GM19025 (cell line): ENCODE results near the gene OPN1MW2.
"Not testable (repeated sequence)": the region's sequence is repeated elsewhere in the genome, so short reads cannot be mapped to it uniquely, and the experiment has no call there.

Experiments
- ATAC-seq: cut with Tn5 transposase; IDR thresholded peaks from one replicate; pipeline ENCODE4 v1.9.1; 2021; ENCODE audit warnings: mild to moderate bottlenecking, low read depth, moderate library complexity; ENCODE audit not compliant: unreplicated experiment

Gene OPN1MW2

DNA sequence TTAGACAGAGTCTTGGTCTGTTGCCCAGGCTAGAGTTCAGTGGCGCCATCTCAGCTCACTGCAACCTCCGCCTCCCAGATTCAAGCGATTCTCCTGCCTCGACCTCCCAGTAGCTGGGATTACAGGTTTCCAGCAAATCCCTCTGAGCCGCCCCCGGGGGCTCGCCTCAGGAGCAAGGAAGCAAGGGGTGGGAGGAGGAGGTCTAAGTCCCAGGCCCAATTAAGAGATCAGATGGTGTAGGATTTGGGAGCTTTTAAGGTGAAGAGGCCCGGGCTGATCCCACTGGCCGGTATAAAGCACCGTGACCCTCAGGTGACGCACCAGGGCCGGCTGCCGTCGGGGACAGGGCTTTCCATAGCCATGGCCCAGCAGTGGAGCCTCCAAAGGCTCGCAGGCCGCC lies at the start of gene OPN1MW2:
TSS of gene OPN1MW2 (plus strand) at position 301 of the 400 bp plus-strand sequence. CDS start at position 361, 60 bp downstream.
- not testable (repeated sequence) for ATAC-seq

DNA sequence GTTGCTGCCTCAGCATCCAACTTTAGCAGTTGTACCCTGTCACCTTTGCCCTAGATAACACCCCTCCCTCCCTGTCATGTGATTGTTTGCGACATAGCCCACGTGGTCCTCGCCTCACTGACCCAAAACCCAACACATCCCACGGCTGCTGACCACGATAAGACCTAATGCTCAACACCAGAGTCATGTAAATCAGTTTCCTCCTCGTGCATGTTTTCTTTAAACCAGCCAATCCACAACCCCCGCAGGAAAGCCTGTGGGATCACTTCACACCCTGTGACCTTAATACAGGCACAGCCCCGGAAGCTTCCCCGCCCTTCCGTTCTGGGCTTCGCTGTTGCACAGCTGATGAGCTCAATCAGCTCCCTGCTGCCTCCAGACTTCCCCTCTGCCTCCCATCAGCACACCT lies 47.0 kb upstream of the OPN1MW2 start:
- not testable (repeated sequence) for ATAC-seq

DNA sequence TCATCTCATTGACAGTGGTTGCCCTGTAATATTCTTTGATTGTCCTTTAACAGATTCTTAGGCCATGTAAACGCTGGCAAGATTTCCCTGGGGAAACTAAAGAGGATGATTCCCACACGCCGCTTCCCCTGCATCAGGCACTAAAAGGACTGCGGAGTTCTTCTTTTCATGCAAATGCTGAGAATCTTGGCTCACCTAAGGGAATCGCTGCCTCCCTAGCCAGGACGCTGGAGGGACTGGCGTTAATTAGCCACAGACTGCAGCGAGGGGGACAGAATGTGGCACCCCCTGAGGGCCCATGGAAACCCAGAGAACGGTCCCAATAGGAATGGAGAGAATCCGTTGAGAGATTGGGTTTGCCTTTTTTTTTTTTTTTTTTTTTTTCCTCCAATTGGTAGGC lies 45.2 kb upstream of the OPN1MW2 start:
- not testable (repeated sequence) for ATAC-seq

DNA sequence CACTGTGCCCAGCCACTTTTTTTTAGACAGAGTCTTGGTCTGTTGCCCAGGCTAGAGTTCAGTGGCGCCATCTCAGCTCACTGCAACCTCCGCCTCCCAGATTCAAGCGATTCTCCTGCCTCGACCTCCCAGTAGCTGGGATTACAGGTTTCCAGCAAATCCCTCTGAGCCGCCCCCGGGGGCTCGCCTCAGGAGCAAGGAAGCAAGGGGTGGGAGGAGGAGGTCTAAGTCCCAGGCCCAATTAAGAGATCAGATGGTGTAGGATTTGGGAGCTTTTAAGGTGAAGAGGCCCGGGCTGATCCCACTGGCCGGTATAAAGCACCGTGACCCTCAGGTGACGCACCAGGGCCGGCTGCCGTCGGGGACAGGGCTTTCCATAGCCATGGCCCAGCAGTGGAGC lies 37.3 kb upstream of the OPN1MW2 start, which contains the start of gene OPN1MW:
TSS of gene OPN1MW (plus strand) at position 301 of the 400 bp plus-strand sequence. CDS start at position 383, 82 bp downstream.
- not testable (repeated sequence) for ATAC-seq

DNA sequence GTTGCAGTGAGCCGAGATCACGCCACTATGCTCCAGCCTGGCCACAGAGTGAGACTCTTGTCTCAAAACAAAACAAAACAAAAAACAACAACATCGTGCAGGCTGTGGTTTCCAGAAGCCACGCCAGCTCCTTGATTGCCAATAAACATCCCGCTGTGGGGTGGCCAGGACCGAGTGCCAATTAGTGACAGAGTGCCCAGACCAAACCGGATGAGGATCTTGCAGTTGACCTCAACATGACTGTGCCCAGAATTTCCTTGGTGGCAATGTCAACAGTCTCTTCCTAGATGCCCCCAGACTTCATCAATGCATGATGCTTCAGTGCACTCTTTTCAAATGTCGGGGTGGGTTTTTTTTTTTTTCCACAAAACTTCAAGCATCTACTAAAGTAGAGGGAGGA lies 35.8 kb upstream of the OPN1MW2 start:
- ATAC-seq, result not testable (repeated sequence)

DNA sequence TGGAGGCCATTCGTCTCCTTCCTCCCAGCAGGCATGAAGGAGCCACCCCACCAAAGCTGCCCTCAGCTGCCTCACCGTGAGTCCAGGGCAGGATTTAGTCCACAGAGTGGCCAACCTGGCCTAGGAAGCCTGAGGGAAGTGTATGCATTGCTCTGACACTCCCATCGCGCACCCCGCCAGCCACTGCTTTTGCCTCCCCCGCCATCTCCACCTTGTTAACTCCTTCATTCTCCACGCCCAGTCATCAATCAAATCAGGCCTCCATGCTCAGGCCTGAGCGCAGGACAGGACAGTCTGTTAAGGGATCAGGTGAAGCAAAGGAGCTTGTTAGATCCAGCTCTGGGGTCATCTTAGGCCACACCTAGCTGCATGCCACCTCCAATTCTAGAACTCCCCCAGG lies 26.7 kb upstream of the OPN1MW2 start:
- ATAC-seq, result not testable (repeated sequence)

DNA sequence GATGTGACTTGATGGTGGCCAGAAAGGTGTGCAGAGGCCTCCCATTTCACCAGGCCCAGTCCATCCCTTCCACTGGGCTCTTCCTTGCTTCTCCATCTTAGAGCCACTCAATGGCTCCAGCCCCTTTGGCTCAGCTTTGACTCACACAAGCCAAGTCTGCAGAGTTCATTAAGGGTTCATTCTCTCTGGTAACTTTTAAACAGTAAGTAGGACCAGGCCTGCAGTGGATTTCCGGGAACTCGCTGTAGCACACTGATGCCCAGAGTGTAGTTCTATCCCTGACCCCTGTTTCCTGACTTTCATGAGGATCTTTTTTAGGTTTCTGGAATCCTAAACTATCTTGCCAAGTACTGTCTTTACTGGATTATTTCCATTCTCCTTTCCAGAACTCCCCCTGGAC lies 25.2 kb upstream of the OPN1MW2 start:
- not testable (repeated sequence) for ATAC-seq

DNA sequence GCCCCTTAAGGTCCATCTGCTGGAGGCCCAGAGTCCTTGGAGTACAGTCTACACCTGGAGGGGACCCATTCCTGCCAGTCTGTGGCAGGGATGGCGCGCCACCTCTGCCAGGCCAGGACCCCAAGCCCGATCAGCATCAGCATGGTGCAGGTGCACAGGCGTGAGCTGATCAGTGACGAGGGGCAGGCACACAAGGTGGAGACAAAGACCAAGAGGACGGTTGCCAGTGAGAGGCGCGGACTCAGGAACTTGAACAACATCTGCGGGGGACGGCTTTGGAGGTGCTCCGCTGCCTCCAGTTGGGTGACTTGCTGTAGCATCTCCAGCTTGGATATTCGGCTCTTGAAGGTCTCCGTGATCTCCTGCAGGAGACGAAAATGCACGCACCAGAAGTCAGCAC lies 23.1 kb upstream of the OPN1MW2 start:
- not testable (repeated sequence) for ATAC-seq

DNA sequence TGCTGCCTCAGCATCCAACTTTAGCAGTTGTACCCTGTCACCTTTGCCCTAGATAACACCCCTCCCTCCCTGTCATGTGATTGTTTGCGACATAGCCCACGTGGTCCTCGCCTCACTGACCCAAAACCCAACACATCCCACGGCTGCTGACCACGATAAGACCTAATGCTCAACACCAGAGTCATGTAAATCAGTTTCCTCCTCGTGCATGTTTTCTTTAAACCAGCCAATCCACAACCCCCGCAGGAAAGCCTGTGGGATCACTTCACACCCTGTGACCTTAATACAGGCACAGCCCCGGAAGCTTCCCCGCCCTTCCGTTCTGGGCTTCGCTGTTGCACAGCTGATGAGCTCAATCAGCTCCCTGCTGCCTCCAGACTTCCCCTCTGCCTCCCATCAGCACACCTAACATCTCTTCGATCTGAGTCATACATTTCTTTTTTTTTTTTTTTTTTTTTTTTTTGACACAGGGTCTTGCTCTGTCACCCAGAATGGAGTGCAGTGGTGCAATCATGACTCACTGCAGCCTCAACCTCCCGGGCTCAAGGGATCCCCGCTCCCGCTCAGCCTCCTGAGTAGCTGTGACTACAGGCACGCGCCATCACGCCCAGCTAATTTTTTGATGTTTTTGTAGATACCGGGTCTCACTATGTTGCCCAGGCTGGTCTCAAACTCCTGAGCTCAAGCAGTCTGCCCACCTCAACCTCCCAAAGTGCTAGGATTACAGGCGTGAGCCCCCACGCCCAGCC lies 9.7 kb upstream of the OPN1MW2 start:
- peak; percentile 78 for ATAC-seq

DNA sequence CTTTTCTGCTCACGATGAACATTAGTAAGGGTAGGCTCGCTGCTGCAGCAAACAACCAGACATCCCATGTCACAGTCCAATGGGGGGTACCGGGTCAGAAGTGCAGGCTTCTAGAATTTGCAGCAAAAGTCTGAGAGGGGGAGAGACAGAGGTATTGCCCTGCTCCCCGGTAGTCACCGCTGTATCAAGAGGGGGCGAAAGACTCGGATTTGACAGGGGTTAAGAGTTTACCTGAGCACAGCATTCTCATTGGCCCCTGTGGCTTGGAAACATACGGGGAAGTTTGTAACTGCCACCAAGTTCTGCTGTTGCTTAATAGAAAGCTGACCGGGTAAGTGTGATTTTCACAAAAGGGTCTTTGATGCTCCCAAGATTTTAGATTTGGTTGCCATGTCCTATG lies 8.5 kb upstream of the OPN1MW2 start:
- not testable (repeated sequence) for ATAC-seq

DNA sequence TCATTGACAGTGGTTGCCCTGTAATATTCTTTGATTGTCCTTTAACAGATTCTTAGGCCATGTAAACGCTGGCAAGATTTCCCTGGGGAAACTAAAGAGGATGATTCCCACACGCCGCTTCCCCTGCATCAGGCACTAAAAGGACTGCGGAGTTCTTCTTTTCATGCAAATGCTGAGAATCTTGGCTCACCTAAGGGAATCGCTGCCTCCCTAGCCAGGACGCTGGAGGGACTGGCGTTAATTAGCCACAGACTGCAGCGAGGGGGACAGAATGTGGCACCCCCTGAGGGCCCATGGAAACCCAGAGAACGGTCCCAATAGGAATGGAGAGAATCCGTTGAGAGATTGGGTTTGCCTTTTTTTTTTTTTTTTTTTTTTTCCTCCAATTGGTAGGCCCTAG lies 8.1 kb upstream of the OPN1MW2 start:
- not testable (repeated sequence) for ATAC-seq

DNA sequence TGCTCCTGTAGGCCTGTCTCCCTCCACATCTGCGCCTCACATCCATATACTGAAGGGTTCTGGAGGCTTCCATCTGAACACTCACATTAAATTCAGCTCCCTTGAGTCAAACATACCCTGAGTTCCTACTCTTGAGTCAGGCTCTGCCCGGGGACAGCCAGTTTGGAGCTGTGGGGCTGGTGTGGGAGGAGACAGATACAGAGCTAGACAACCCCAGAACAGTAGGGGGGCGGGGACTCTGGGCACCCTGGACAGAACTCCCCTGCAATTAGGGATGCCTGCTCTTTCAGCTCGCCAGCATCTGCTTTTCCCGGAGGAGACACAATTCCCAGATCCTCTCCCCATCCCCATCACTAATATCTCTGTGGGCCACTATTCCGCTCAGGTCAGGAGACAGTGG lies 5.7 kb downstream of the OPN1MW2 start:
- ATAC-seq, result not testable (repeated sequence)

DNA sequence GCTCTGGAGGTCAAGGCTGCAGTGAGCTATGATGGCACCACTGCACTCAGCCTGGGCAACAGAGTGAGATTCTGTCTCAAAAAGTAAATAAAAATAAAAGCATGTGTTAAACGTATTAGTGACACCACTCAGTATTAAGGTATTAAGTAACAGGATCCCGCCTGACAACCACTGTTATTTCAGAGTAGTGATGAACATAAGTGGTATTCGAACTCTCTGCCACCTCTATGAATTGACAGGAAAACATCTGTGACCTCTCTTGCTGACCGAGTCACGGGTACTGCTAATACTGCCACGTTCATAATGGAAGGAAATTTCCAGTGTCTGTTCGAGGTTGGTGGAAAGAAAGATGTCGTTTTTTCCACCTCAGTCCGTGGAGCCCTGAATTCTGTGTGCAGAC lies 7.2 kb downstream of the OPN1MW2 start:
- not testable (repeated sequence) for ATAC-seq

DNA sequence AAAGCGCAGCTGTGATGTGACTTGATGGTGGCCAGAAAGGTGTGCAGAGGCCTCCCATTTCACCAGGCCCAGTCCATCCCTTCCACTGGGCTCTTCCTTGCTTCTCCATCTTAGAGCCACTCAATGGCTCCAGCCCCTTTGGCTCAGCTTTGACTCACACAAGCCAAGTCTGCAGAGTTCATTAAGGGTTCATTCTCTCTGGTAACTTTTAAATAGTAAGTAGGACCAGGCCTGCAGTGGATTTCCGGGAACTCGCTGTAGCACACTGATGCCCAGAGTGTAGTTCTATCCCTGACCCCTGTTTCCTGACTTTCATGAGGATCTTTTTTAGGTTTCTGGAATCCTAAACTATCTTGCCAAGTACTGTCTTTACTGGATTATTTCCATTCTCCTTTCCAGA lies 11.9 kb downstream of the OPN1MW2 start:
- not testable (repeated sequence) for ATAC-seq

DNA sequence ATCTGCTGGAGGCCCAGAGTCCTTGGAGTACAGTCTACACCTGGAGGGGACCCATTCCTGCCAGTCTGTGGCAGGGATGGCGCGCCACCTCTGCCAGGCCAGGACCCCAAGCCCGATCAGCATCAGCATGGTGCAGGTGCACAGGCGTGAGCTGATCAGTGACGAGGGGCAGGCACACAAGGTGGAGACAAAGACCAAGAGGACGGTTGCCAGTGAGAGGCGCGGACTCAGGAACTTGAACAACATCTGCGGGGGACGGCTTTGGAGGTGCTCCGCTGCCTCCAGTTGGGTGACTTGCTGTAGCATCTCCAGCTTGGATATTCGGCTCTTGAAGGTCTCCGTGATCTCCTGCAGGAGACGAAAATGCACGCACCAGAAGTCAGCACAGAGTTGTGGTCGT lies 14.1 kb downstream of the OPN1MW2 start:
- ATAC-seq, result not testable (repeated sequence)

DNA sequence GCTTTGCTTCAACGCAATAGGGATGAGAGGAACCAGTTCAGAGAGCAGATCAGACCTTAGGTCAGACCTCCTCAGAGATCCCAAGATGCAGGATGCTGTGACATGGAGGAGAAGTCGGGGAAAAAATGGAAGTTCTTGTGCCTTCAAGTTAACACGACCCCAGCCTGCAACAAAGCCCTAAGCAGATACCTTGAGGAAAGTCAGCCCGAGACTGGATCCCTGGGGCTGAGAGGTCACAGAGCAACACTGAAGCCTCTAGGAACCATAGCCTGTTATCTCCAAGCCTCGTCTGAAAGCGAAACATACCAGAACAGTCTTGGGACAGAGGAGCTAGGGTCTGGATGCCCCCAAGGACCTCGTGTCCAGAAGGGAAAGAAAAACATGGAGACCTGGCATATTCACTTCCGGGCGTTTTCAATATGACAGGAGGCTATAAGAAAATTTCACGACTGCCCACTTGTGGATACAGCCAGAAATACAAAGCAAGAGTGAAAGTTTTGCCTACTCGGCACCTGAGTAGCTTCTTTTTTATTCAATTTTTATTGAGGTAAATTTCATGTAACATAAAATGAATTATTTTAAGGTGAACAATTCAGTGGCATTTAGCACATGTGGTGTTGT lies 19.5 kb downstream of the OPN1MW2 start:
- ATAC-seq, result not testable (repeated sequence)

DNA sequence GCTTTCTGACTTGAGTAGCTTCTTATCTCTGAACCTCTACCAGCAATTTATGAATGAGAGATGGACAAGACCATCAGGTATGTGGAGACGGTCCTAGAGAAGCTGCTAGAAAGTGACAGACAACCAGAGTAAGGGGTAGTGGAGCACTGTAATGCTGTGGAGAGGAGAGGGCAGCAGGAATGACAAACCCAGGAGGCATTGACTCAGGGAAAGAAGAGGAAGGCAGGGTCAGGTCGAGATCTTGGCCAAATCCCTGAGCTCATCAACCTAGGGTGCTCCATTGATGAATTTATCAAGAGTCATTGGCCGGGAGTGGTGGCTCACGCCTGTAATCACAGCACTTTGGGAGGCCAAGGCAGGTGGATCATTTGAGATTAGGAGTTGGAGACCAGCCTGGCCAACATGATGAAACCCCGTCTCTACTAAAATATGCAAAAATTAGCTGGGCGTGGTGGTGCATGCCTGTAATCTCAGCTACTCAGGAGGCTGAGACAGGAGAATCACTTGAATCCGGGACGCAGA lies 20.5 kb downstream of the OPN1MW2 start:
- not testable (repeated sequence) for ATAC-seq

DNA sequence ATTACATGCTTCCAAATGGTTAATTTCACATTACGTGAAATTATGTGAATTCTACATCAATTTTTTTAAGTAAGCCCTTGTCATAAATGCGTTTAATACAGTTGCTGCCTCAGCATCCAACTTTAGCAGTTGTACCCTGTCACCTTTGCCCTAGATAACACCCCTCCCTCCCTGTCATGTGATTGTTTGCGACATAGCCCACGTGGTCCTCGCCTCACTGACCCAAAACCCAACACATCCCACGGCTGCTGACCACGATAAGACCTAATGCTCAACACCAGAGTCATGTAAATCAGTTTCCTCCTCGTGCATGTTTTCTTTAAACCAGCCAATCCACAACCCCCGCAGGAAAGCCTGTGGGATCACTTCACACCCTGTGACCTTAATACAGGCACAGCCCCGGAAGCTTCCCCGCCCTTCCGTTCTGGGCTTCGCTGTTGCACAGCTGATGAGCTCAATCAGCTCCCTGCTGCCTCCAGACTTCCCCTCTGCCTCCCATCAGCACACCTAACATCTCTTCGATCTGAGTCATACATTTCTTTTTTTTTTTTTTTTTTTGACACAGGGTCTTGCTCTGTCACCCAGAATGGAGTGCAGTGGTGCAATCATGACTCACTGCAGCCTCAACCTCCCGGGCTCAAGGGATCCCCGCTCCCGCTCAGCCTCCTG lies 28.0 kb downstream of the OPN1MW2 start:
- ATAC-seq, result peak; percentile 70

DNA sequence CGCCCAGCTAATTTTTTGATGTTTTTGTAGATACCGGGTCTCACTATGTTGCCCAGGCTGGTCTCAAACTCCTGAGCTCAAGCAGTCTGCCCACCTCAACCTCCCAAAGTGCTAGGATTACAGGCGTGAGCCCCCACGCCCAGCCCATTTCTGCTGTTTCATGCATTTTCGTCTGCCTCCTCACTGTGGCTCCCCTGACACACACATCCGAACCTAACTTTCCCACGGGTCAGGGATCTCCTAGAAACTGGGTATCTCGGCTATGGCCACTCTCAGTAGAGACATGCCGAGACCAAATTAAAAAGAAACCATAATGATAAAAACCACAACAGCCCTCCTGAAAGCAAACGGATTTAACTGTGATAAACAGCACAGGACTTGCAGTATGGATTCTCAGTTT lies 28.5 kb downstream of the OPN1MW2 start:
- not testable (repeated sequence) for ATAC-seq

DNA sequence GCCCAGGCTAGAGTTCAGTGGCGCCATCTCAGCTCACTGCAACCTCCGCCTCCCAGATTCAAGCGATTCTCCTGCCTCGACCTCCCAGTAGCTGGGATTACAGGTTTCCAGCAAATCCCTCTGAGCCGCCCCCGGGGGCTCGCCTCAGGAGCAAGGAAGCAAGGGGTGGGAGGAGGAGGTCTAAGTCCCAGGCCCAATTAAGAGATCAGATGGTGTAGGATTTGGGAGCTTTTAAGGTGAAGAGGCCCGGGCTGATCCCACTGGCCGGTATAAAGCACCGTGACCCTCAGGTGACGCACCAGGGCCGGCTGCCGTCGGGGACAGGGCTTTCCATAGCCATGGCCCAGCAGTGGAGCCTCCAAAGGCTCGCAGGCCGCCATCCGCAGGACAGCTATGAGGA lies 37.7 kb downstream of the OPN1MW2 start, which contains the start of gene OPN1MW3:
TSS of gene OPN1MW3 (plus strand) at position 301 of the 400 bp plus-strand sequence. CDS start at position 339, 38 bp downstream.
- ATAC-seq, result not testable (repeated sequence)

DNA sequence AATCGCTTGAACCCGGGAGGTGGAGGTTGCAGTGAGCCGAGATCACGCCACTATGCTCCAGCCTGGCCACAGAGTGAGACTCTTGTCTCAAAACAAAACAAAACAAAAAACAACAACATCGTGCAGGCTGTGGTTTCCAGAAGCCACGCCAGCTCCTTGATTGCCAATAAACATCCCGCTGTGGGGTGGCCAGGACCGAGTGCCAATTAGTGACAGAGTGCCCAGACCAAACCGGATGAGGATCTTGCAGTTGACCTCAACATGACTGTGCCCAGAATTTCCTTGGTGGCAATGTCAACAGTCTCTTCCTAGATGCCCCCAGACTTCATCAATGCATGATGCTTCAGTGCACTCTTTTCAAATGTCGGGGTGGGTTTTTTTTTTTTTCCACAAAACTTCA lies 39.2 kb downstream of the OPN1MW2 start:
- ATAC-seq, result not testable (repeated sequence)
